HG02798 (cell line): ENCODE measurements around the gene KCNMA1.
"Not testable (repeated sequence)": the region's sequence is repeated elsewhere in the genome, so short reads cannot be mapped to it uniquely, and the experiment has no call there.

Experiments used
- ATAC-seq: cut with Tn5 transposase; IDR thresholded peaks from one replicate; pipeline ENCODE4 v1.9.1; 2021; ENCODE audit warnings: mild to moderate bottlenecking; ENCODE audit not compliant: unreplicated experiment, poor library complexity

Gene KCNMA1

DNA sequence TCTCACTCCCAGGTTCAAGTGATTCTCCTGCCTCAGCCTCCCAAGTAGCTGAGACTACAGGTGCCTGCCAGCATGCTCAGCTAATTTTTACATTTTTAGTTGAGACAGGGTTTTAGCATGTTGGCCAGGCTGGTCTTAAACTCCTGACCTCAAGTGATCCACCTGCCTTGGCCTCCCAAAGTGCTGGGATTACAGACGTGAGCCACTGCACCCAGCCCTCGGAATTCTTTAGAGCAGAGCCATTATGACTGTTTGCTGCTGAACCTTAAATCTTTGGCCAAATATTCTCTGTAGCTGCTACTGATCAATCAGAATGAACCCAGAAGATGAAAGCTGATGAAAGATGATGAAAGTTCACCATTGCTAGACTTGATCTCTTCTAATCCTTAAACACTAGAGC, 249.9 kb downstream of the KCNMA1 start:
- ATAC-seq, result not testable (repeated sequence)

DNA sequence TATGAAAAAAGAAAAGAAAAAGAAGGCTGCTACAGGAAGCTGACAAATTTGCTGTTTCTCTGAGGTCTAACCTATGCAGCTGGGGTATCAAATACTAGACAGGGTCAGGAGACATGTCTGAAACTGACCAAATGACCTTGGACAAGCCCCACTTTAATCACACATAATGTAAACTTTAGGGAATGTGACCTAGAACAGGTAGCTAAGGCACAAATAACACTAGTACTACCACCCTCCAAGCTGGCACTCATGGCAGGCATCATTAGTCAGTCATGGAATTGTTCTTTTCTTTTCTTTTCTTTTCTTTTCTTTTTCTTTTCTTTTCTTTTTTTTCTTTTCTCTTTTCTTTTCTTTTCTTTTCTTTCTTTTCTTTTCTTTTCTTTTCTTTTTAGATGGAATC, 250.4 kb downstream of the KCNMA1 start:
- no peak for ATAC-seq

DNA sequence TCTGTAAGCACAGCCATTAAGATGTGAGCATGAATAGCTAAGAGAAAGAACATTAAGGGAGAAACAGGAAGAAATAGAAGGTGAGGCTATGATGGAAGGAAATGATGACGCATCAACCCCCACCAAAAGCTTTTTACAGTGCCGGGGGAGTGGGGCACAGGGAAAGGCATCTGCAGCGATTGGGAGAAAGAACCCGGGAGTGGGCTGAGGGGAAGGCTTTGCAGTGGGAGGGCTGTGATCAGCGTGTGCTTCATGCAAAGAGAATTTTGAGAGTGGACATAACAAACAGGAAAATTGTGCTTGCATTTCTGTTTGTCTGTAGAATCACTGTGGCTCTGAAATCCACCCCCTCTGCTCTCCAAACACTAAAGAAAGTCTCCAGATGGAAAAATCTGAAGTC, 250.8 kb downstream of the KCNMA1 start:
- ATAC-seq, result no peak

DNA sequence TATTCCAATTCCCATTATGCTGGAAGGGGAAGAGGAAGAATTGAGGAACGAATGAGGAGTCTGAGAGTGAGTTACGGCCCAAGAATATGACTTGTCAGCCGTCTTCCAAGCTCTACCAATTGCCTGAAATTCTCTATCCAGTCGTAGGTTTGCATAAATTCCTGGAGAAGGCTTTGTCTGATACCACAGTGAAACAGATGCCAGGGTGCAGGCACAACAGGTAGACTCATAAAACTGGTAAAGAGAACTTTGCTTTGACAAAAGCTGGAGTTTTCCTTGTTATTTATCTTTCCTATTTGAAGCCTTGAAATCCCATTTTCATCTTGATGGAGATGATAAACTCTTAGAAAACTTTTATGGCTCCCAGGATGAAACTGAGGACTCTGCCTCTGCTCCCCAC, 251.2 kb downstream of the KCNMA1 start:
- no peak for ATAC-seq

DNA sequence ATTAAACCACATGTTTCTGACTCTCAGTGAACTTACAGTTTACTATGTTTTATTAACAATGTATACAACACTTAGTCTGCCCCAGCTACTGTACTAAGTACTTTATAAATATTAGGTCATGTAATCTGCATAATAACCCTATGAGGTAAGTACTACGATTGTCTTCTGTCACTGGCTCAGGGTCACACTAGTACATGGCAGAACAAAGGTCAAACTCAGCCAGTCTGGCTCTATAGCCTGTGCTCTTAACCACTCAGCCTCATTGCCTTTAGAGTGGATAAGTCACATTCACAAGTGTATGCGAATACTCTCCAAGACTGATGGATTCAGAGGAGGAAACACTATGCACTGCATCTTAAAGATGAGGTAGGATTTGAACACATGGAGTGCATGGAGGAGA, 252.3 kb downstream of the KCNMA1 start:
- no peak for ATAC-seq

DNA sequence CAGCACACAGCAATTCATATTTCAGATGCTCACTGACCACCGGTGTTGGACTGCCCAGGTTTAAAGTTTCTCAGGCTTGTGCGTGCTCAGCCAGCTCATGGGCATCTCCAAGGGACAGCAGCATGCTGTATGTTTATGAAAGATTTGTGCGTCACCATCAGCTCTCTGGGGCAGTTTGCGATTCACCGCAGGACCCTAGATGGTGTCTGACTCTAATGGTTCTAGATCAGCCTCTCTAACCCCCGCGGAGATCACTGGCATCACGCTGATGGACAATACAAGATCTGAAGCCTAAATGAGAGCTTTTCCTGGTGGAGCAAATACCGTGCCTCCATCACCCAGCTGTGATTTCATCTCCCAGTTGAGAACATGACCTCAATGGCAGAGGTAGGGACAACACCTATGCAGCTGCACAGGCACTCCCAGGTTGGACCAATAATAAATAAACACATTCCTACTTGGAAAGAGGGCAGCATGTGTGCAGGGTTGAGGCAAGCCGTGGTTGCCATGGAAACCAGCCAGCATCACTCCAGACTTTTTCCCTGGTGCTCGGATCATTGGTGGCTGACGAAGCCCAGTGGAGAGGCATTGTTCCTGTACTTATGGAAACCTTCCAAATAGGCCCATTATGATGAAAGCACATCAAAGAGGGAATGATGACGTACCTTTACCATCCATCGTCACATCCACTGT, 253.6 kb downstream of the KCNMA1 start:
- no peak for ATAC-seq

DNA sequence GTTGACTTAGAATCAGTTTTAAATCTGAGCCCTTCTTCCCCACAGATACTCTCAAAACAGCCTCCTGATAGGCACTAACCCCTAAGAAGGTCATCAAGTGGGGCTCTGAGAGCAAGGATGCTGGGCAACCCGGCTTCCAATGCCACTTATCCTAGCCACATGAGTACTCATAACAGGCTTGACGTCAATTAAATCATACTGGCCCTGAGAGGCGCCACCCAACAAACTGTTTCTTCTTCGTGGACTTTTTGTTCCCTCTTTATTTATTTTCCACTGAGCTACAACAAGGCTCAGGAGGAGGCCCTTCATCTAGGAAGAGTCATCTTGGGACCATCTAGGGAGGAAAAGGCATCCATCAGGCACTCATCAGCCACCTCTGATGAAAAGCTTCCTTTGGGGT, 255.9 kb downstream of the KCNMA1 start:
- ATAC-seq, result no peak

DNA sequence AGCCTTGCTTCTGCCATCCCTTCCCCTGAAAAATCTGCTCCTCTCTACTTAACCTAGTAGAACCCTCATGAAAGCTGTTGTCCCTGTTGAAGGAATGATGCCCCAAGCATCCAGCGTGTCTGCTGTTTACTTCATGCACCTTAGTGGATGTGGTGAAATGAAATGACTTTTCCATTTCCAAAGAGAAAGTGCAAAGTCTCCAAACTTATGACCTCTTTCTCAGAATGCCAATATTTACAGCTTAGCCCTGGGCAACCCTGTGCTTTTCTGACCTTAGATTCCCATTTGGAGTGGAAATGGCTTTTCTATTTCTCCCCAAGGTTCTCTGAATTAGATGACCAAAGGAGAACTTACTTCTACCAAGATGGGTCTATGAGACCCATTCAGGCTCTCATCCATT, 256.9 kb downstream of the KCNMA1 start:
- no peak for ATAC-seq

DNA sequence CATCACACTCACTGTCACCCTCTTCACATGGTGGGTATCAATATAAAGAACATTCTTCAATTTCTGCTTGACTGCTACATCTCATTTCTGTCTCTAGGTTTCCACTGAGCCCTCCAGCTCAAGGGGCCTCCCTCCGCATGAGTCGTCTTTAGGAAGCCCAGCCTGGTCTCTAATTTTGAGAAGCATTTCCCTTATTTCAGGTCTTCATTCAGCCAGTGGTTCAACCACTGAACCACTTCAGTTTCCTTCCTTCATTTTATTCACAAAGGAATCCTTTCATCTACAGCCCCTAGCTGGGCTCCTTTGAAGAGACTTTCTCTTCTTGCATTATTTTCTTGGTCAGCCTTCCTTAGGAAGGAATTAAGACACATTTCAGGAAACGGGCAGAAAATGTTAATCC, 257.4 kb downstream of the KCNMA1 start:
- ATAC-seq, result no peak

DNA sequence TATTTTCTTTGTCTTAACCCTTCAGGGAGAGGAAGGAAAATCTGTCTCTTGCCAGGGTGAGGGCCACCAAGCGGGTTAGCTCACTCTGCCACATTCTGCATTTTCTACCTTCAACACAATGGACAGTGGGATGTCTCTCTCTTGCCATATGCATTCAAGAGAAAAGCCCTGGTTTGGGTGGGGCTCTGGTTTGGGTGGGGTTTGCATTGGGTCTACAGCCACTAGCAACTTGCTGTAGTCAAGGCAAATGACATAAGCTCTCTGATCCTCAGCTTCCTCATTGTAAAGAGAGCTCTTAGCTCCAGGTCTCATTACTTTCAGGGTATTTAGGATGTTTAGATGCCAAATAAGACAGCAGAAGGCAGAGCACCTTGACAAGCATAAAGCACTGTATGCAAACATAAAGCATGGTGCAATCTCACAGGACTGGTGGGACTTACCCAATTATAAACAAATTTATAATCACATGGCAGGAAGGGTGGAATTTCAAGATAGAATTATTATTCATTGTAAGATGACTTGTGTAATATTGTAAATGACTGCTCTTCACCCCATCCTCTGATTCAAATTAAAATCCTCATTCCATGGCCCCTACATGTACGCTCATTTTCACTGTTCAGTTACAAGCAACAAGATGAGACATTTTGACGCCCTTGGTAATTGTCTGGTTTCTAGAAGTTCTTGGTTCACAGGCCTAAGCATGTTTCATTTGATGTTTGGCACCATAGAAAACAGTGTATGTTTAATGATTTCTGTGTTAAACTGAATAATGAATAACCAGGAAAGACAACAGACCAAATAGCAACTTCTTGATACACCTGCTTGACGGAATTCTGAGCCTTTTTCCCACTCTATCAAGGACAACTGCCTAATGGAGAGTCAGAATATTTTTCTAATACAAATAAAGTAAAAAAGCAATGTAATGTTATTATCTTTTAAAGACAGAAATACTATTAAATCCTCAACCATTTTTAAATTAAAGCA, 258.9 kb downstream of the KCNMA1 start:
- no peak for ATAC-seq

DNA sequence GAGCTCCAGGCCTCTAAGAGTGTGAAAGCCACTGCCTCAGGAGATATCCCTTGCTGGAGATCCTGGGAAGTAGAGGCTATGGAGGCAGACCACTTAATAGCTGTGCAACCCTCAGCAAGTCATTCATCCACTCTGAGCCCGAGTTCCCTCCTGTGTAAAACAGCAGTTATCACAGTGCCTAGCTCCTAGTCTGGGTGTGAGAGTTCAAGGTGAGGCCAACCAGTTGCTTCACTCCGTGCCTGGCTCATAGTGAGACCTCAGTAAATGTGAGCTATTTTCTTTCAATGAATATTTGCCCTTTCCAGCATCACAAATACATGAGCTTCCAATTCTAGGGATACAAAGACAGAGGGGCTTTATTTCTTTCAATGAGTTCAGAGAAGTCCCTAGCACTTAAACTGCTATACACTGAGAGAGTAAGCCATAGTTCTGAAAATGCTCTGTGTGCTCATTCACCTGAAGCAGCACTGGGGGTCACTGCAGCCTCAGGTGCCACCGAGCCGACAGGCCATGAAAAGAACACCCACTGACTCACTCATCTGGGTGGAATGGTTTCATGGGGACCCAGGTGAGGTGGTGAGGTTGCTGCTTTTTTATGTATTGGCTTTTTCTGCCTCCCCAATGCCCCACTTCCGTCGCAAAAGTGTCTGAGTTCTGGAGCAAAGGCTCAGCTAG, 259.8 kb downstream of the KCNMA1 start:
- no peak for ATAC-seq

DNA sequence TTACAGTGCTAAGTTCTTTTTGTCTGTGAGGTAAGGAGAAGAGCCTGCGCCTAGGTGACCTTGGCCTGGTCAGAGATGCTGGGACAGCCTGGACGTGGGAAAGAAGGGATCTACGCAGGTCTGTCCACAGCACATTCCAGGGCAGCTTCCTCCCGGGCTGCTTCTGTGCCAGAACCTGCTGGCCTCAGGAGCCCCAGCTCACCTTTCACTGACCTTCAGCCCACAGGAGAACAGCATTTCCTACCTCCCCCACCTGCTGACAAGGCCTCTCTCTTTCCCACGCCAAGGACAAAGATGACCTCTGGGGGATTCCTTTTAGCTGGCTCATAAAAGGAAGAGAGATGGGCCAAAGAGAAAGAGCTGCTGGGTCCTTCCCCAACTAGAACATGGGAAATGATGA, 260.6 kb downstream of the KCNMA1 start:
- ATAC-seq, result no peak

DNA sequence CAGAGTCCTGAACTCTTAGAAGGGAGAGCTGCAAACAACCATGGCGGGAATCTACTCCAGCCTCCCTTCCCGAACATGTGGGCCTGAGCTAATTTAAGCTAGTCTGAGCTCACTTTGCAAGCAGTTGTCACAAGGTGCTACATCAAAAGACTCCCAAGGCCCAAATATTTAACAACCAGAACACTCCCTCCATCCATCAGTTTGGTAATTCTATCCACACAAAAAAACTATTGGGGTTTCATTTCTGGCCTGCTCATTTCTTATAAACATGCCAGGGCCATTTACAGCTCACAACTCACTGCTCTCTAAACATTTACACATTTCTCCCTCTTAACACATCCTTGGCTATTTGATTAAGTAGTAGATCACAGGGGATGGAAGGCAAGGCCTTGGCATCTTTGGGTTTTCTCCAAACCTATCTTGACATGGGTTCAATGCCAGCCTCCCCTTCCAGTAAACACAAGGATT, 263.4 kb downstream of the KCNMA1 start:
- ATAC-seq, result no peak

DNA sequence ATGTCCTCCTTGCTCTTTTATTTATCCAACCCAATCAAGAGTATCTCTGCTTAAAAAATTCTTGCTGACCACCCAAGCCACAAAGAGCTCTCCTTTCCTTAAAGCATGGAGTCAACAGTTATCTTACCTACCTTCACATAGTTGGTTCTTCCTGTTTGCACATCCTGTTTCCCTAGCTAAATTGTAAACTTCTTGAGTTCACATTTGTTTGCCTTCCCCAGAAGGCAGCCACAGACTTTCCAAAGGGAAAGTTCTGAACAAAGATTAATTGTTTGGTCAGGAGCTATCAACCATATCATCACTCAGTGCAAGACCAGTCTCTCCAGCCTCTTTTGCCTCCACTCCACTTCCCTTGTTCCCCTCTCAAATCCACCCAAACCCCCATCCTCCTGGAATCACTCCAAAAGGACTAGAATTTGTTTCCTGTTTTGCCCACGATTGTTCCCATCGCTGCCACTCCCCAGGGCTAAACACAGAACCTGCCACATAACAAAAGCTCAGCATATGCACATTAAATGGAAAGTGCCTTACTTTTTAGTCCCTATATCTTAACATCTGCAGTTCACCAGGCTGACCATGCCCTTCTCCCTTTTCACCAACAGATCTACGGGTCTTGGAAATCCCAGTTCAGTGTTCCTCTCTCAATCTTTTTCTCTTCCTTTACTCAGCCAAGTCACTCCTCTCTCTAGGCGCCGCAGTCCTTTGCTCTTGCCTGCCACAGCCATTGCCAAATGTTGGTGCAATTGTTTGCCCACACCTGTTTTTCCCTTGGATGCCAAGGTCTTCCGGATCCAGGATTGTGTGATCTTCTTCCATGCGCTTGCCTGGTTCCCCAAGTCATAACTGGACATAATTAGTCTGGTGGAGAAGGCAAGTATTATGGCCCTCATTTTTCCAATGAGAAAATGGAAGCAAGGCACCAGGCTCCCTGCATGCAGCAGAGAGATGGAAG, 265.5 kb downstream of the KCNMA1 start:
- ATAC-seq, result no peak

DNA sequence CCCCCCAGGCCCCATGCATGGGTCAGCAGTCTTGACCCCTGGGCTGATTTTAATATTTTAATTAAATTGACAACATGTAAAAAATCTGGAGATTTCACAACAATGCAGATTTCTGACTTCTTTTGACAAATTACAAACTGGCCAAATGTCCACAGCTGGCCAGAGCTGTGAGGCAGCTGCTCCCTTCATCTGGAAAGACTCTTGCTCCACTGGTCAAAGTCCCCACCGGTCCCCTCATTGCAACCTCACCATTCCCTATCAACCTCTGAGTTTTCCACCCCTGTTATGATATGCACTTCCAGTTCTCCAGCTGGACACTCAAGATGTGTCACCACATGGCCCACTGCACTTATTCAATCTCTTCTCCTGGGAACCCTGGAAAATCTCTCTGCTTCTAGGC, 266.2 kb downstream of the KCNMA1 start:
- no peak for ATAC-seq

DNA sequence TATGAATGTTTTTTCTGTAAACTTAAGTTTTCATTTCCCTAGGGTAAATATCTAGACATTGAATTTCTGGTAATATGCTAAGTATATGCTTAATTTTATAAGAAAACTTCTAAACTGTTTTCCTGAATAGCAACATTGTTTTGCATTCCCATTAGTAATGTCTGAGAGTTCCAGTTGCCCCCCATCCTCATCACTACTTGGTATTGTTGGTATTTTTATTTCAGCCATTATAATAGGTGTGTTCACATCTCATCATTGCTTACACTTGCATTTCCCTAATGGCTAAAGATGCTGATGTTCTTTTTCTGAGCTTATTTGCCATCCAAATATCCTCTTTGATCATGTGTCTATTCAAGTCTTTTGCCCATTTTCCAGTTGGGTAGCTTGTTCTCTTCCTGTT, 269.6 kb downstream of the KCNMA1 start:
- no peak for ATAC-seq

DNA sequence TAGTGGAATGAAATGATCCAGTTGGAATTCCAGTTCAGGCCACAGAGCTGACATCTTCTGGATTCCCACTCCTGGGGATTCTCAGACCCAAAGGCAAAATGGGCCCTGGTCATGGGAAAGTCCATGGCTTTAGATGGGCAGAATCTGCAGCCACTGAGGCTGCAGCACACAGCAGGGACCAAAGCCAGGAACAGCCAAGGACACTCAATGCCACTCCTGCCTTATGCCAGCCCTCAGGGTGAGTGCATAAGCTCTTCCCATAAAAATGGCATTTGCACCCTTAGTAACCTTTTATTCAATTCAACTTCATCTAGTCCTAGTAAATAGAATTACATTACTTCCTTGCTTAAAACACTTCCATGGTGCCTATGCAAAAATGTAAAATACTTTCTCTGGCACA, 274.4 kb downstream of the KCNMA1 start:
- ATAC-seq, result no peak

DNA sequence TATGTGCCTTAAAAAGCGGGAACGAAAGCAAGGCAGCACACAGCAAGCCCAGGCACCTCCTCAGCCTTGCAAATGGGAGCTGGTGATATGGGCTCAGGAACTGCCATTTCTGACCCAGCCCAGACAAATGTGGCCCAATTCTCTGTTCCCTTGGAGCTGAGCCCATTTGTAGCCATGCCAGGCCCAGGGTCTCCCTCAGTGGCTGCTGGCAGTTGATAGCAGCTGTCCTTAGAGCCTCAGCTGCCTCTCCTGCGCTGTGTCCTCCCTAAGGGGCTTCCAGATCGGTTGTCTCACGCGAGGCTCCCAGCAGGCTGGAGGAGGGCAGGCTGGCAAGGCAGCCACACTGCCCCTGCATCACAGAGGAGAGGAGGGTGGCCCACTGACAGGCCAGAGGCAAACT, 275.8 kb downstream of the KCNMA1 start:
- no peak for ATAC-seq

DNA sequence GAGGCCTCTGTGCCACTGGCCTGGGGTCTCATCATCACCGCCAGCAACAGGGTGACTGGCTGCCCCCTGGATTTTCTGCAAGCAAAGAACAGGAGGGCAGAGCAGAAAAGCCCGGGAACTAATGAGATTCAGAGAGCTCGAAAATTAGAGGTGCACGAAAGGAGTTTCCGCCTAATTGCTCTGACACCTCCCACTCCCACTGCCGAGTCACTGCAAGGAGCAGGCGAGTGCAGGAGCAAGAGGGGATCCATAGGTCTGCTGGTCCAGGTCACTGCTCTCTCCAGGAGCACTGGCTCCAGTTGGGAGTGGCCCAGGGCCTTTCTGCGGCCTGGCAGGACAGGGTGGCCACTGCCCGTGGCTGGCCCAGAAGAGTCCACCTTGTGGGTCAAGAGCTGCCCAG, 276.2 kb downstream of the KCNMA1 start:
- no peak for ATAC-seq

DNA sequence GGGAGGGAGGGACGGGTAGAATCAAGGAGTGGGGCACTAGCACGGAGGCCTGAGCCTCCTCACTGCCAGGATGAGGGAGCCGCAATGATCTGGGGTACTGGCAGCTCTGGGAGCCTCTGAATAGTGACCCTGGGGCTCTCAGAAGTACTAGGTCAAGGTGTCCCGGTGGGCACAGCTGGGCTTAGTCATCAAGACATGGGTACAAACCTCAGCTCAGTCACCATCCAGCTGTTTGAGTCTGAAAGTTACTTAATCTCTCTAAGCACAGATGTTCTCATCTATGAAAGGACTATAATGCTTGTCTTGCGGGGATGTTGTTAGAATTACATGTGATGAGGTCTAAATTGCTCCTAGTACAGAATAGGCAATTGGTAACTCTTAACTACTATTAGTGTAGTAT, 276.8 kb downstream of the KCNMA1 start:
- ATAC-seq, result no peak
